HCT116 (cell line): ENCODE results near the gene ASAP2. TPM values are rescaled to one million over a fixed set of nuclear protein-coding genes. Genes with fewer than 3 reads are reported as not detected.

Experiments used
- ATAC-seq: fragments of 200-7000 bp; cut with Tn5 transposase; 2 replicates; pipeline ENCODE4 v1.9.1; 2020; ENCODE audit warnings: mild to moderate bottlenecking, moderate library complexity
- BruUV-seq: library from RNA; stranded (reverse); fragments of 400-500 nt; replicated peaks from 2 replicates; lab custom pipeline; 2021; lab: Mats Ljungman, UMichigan
- CTCF ChIA-PET: fragments of 300-600 bp; sonication (Branson Sonifier 250); formaldehyde crosslinking; loops from one replicate; lab custom pipeline; 2021; ENCODE audit warnings: antibody characterized with exemption; lab: Charles Lee
- POLR2A ChIA-PET: fragments of 300-600, 350-600 bp; sonication (Branson Sonifier 250); formaldehyde crosslinking; loops from one replicate; lab custom pipeline; 2021; ENCODE audit warnings: antibody characterized with exemption; lab: Charles Lee
- RAD21 ChIA-PET, 2 experiments: fragments of 300-600 bp; sonication (Branson Sonifier 250); formaldehyde crosslinking; loops; one replicate each; lab custom pipeline; 2023; ENCODE audit warnings: low total read pairs in 2 of 2; ENCODE audit not compliant: uncharacterized antibody in 2 of 2, unreplicated experiment in 2 of 2, low non-redundant PET in 1 of 2; lab: Charles Lee
- DNase-seq: peaks from one replicate; pipeline ENCODE4 v3.0.0-alpha.2; 2010; ENCODE audit warnings: low read depth, low spot score
- H2AFZ ChIP-seq: fragments of 200-600 bp; shearing (Covaris generic), sonication (generic); 2 replicates; pipeline ENCODE4 v1.6.1; 2017; ENCODE audit warnings: low read depth, mixed run types, mixed read lengths, antibody characterized with exemption, low read length; ENCODE audit not compliant: poor library complexity, severe bottlenecking
- H3K27ac ChIP-seq: 2 replicates; pipeline ENCODE4 v1.5.1; 2012; ENCODE audit warnings: low read depth, low read length
- H3K27me3 ChIP-seq: fragments of 200-600 bp; sonication (generic); 2 replicates; pipeline ENCODE4 v1.6.1; 2016; ENCODE audit warnings: mixed run types, low read length, mixed read lengths; ENCODE audit not compliant: insufficient read depth
- H3K36me3 ChIP-seq, 2 experiments: fragments of 200-500 bp in 1 of 2; fragments of 200-600 bp in 1 of 2; sonication (Bioruptor generic) in 1 of 2; sonication (generic) in 1 of 2; 2 replicates each; pipeline versions ENCODE4 v1.5.1 to v1.6.1; 2014 to 2016; ENCODE audit warnings: low read length in 2 of 2, inconsistent platforms in 1 of 2, mixed read lengths in 1 of 2, mixed run types in 1 of 2; ENCODE audit not compliant: insufficient read depth in 2 of 2, control insufficient read depth in 1 of 2
- H3K4me1 ChIP-seq, 2 experiments: fragments of 200-600 bp in 1 of 2; sonication (generic) in 1 of 2; 2 replicates each; pipeline versions ENCODE4 v1.5.1 to v1.6.1; 2012 to 2017; ENCODE audit warnings: low read length in 2 of 2, inconsistent platforms in 1 of 2, mild to moderate bottlenecking in 1 of 2, mixed read lengths in 1 of 2, mixed run types in 1 of 2, moderate library complexity in 1 of 2; ENCODE audit not compliant: insufficient read depth in 2 of 2, control insufficient read depth in 1 of 2
- H3K4me2 ChIP-seq: fragments of 200-600 bp; sonication (generic); 2 replicates; pipeline ENCODE4 v1.6.1; 2017; ENCODE audit warnings: mixed run types, low read length, mixed read lengths
- H3K4me3 ChIP-seq, 2 experiments: fragments of 200-600 bp in 1 of 2; sonication (generic) in 1 of 2; replicated peaks in 1 of 2; 2 replicates each; pipeline ENCODE4 v1.5.1; 2011 to 2016; ENCODE audit warnings: low read length in 2 of 2, control low read depth in 1 of 2, low read depth in 1 of 2, mild to moderate bottlenecking in 1 of 2, mixed read lengths in 1 of 2, mixed run types in 1 of 2
- H3K79me2 ChIP-seq: fragments of 200-600 bp; sonication (generic); 2 replicates; pipeline ENCODE4 v1.6.1; 2017; ENCODE audit warnings: mild to moderate bottlenecking, mixed run types, low read length, moderate library complexity, mixed read lengths; ENCODE audit not compliant: insufficient read depth
- H3K9ac ChIP-seq: fragments of 200-600 bp; sonication (generic); 2 replicates; pipeline ENCODE4 v1.6.1; 2016; ENCODE audit warnings: low read length, mixed read lengths
- H3K9me2 ChIP-seq: fragments of 200-600 bp; sonication (generic), shearing (Covaris generic); 2 replicates; pipeline ENCODE4 v1.6.1; 2017; ENCODE audit warnings: mixed run types, mild to moderate bottlenecking, moderate library complexity; ENCODE audit not compliant: insufficient read depth
- H3K9me3 ChIP-seq, 2 experiments: fragments of 200-500 bp in 1 of 2; fragments of 200-600 bp in 1 of 2; sonication (Bioruptor generic) in 1 of 2; sonication (generic) in 1 of 2; 2 replicates each; pipeline ENCODE4 v1.6.1; 2014 to 2017; ENCODE audit warnings: low read length in 2 of 2, mixed read lengths in 2 of 2, inconsistent platforms in 1 of 2, low read depth in 1 of 2, mild to moderate bottlenecking in 1 of 2, mixed run types in 1 of 2, moderate library complexity in 1 of 2; ENCODE audit not compliant: control insufficient read depth in 1 of 2, insufficient read depth in 1 of 2
- H4K20me1 ChIP-seq: fragments of 200-600 bp; sonication (generic), shearing (Covaris generic); 2 replicates; pipeline ENCODE4 v1.6.1; 2017; ENCODE audit warnings: mixed run types, mild to moderate bottlenecking, moderate library complexity; ENCODE audit not compliant: insufficient read depth
- CBX3 ChIP-seq: IDR thresholded peaks from 2 replicates; pipeline ENCODE4 v1.6.1; 2012; ENCODE audit warnings: low read depth
- CEBPB ChIP-seq: IDR thresholded peaks from 2 replicates; pipeline ENCODE4 v1.6.1; 2012; ENCODE audit warnings: low read depth
- ELF1 ChIP-seq: IDR thresholded peaks from 2 replicates; pipeline ENCODE4 v1.6.1; 2012; ENCODE audit warnings: low read depth, borderline replicate concordance
- EZH2 ChIP-seq: fragments of 200-600 bp; sonication (generic); IDR thresholded peaks from 2 replicates; pipeline ENCODE4 v1.6.1; 2017; ENCODE audit warnings: antibody characterized with exemption, mixed run types
- EZH2phosphoT487 ChIP-seq: fragments of 200-600 bp; IDR thresholded peaks from 2 replicates; pipeline ENCODE4 v1.6.1; 2018; ENCODE audit warnings: antibody characterized with exemption, borderline replicate concordance
- JUND ChIP-seq: IDR thresholded peaks from 2 replicates; pipeline ENCODE4 v1.6.1; 2012
- POLR2A ChIP-seq: IDR thresholded peaks from 2 replicates; pipeline ENCODE4 v1.7.0; 2011; ENCODE audit warnings: borderline replicate concordance; ENCODE audit not compliant: insufficient read depth, insufficient read length; ENCODE audit errors: extremely low read depth
- POLR2AphosphoS5 ChIP-seq: IDR thresholded peaks from 2 replicates; pipeline ENCODE4 v1.6.1; 2011; ENCODE audit warnings: mild to moderate bottlenecking, low read depth, low read length, moderate library complexity
- RAD21 ChIP-seq: IDR thresholded peaks from 2 replicates; pipeline ENCODE4 v1.6.1; 2012; ENCODE audit warnings: low read depth, mild to moderate bottlenecking
- SIN3A ChIP-seq: IDR thresholded peaks from 2 replicates; pipeline ENCODE4 v1.6.1; 2012; ENCODE audit warnings: low read depth
- SRF ChIP-seq: IDR thresholded peaks from 2 replicates; pipeline ENCODE4 v1.6.1; 2012; ENCODE audit warnings: low read depth
- TCF7L2 ChIP-seq: IDR thresholded peaks from 2 replicates; pipeline ENCODE4 v1.7.0; 2011; ENCODE audit warnings: borderline replicate concordance, inconsistent platforms; ENCODE audit not compliant: insufficient read depth, insufficient read length; ENCODE audit errors: extremely low read depth
- YY1 ChIP-seq: IDR thresholded peaks from 2 replicates; pipeline ENCODE4 v1.6.1; 2011; ENCODE audit warnings: low read length, low read depth, moderate library complexity, mild to moderate bottlenecking; ENCODE audit not compliant: insufficient replicate concordance; ENCODE audit errors: extremely low read depth
- ZFX ChIP-seq: fragments of 450-650 bp; IDR thresholded peaks from 2 replicates; pipeline ENCODE4 v1.6.1; 2017
- ZNF274 ChIP-seq: fragments of 200-500 bp; sonication (Bioruptor generic); IDR thresholded peaks from 2 replicates; pipeline ENCODE4 v1.6.1; 2014; ENCODE audit warnings: mild to moderate bottlenecking, low read depth, low read length, inconsistent platforms
- intact Hi-C: fragments of 100-400 bp; cut with micrococcal nuclease; formaldehyde crosslinking; loops from 2 replicates; pipeline ENCODE4 v1.10.0; 2022
- total RNA-seq: library from RNA; stranded (reverse); gene quantifications from one replicate; pipeline ENCODE4 v1.2.1, GENCODE V29; 2021; ENCODE audit not compliant: unreplicated experiment
- TF ChIP-seq, protein P1 (sequence below): IDR thresholded peaks from 2 replicates; pipeline ENCODE4 v1.6.1; 2012
- TF ChIP-seq, protein P2 (sequence below): IDR thresholded peaks from 2 replicates; pipeline ENCODE4 v1.6.1; 2012
- TF ChIP-seq, protein P3 (sequence below): IDR thresholded peaks from 2 replicates; pipeline ENCODE4 v1.6.1; 2011; ENCODE audit warnings: mild to moderate bottlenecking, low read length, moderate library complexity; ENCODE audit not compliant: insufficient replicate concordance; ENCODE audit errors: extremely low read depth

ASAP2 gene
- total RNA-seq, 1 experiment from 2014 or later: 16.5 TPM

DNA sequence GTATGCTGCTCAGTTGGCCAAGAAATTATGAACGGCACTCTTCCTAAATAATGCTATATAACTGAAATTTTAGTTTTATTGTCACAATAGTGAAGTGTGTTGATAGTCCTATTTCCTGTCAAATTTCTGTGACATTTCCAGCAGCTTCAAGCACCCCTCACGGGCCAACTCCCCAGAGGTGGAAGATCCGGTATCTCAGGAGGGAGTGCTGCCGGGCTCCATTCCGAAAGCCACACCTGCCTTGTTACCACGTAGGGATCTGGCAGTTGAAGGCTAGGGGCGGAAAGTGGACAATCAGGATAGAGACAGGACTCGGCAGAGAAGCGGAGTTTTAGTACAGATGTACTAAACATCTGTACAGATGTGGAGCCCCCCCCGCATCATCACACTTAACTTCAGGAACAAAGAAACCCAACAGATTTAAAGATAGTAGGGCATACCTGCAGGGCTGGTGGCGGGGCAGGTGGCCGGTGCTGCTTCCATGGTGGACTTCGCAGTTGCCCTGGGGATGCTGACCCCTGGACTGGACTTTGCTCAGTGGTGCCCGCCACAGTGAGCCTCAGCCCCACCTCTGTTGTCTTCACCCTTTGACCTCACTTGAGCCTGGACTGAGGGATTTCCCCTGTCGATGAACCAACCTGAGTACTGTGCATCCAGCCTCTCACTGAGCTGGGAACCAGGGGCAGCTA lies 22.3 kb downstream of the ASAP2 start:
- POLR2A ChIA-PET: no interaction called here
- TF ChIP-seq, protein P1, sequence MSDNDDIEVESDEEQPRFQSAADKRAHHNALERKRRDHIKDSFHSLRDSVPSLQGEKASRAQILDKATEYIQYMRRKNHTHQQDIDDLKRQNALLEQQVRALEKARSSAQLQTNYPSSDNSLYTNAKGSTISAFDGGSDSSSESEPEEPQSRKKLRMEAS: no peak
- no peak for TF ChIP-seq ZFX
- no peak for TF ChIP-seq CEBPB
- no peak for TF ChIP-seq RAD21
- TF ChIP-seq TCF7L2: no peak
- no peak for TF ChIP-seq YY1
- no peaks in the 10 kb centered on the region for H3K9me2 ChIP-seq
- RAD21 ChIA-PET: no interaction called here
- no peak overlapping the region for H3K27ac ChIP-seq
- no peak for ATAC-seq
- intact Hi-C loops: no loop called here
- H3K4me1 ChIP-seq: peaks cover 33% of the 10 kb centered on the region in 2 experiments
- no peaks in the 10 kb centered on the region for H3K9me3 ChIP-seq
- peaks cover 10% of the 10 kb centered on the region for H3K79me2 ChIP-seq
- H3K27me3 ChIP-seq: peaks cover 15% of the 10 kb centered on the region; the same call in 1 of the 2 replicates
- CTCF ChIA-PET: no interaction called here
- no peak overlapping the region for H3K4me3 ChIP-seq
- H2AFZ ChIP-seq: no peak overlapping the region
- DNase-seq: no peak
- BruUV-seq: no TSS peak
- H3K4me2 ChIP-seq: no peak overlapping the region
- no peaks in the 10 kb centered on the region for H3K36me3 ChIP-seq
- H3K9ac ChIP-seq: no peak overlapping the region
- H4K20me1 ChIP-seq: peaks cover 4% of the 10 kb centered on the region; the same call in 1 of the 2 replicates

DNA sequence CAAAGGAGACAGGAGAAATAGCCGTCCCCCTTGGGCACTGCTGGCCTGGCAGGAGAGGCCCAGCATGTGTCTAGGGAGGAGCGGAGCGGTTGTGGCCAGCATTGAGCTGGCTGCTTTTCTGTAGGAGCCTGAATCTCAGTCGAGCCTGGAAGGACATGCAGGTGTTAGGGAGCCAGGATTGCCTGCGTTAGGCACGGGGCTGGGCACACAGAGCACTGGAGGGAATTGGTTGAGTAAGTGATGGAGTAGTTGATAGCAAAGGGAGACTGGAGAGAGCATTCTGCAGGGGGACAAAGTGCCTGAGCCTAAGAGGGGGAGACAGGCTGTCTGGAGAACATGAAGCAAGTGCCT lies 22.8 kb downstream of the ASAP2 start:
- intact Hi-C loops: no loop called here
- peaks cover 38% of the 10 kb centered on the region in 2 experiments for H3K4me1 ChIP-seq
- H3K9me2 ChIP-seq: no peaks in the 10 kb centered on the region
- H3K9ac ChIP-seq: no peak overlapping the region
- no peak overlapping the region for H3K27ac ChIP-seq
- DNase-seq (no peak), ATAC-seq (no peak)
- peaks cover 15% of the 10 kb centered on the region; the same call in 1 of the 2 replicates for H3K27me3 ChIP-seq
- ChIA-PET POLR2A (no interaction called here), CTCF (no interaction called here)
- H3K36me3 ChIP-seq: no peaks in the 10 kb centered on the region
- H3K4me2 ChIP-seq: no peak overlapping the region
- no TSS peak for BruUV-seq
- H2AFZ ChIP-seq: no peak overlapping the region
- no peaks in the 10 kb centered on the region for H3K9me3 ChIP-seq
- H3K4me3 ChIP-seq: no peak overlapping the region
- no peak for TF ChIP-seq YY1
- no peak for TF ChIP-seq TCF7L2
- TF ChIP-seq ZNF274: no peak
- no peak for TF ChIP-seq ELF1
- TF ChIP-seq, protein P1: no peak
- no peak for TF ChIP-seq RAD21
- TF ChIP-seq EZH2phosphoT487: no peak
- no peak for TF ChIP-seq POLR2A
- no peak for TF ChIP-seq POLR2AphosphoS5
- no peak for TF ChIP-seq SIN3A
- no peak for TF ChIP-seq CBX3
- TF ChIP-seq EZH2: no peak
- TF ChIP-seq JUND: no peak
- TF ChIP-seq, protein P2, sequence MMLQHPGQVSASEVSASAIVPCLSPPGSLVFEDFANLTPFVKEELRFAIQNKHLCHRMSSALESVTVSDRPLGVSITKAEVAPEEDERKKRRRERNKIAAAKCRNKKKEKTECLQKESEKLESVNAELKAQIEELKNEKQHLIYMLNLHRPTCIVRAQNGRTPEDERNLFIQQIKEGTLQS: no peak
- no peak for TF ChIP-seq SRF
- TF ChIP-seq ZFX: no peak
- TF ChIP-seq, protein P3, sequence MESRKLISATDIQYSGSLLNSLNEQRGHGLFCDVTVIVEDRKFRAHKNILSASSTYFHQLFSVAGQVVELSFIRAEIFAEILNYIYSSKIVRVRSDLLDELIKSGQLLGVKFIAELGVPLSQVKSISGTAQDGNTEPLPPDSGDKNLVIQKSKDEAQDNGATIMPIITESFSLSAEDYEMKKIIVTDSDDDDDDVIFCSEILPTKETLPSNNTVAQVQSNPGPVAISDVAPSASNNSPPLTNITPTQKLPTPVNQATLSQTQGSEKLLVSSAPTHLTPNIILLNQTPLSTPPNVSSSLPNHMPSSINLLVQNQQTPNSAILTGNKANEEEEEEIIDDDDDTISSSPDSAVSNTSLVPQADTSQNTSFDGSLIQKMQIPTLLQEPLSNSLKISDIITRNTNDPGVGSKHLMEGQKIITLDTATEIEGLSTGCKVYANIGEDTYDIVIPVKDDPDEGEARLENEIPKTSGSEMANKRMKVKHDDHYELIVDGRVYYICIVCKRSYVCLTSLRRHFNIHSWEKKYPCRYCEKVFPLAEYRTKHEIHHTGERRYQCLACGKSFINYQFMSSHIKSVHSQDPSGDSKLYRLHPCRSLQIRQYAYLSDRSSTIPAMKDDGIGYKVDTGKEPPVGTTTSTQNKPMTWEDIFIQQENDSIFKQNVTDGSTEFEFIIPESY: no peak
- TF ChIP-seq, all 23 proteins: peak for 0
- Histone ChIP-seq H3K79me2 (peaks cover 10% of the 10 kb centered on the region), H4K20me1 (peaks cover 4% of the 10 kb centered on the region; the same call in 1 of the 2 replicates)
- RAD21 ChIA-PET: interaction anchor here in 1 of 2 experiments (0.6 kb wide), 1 partner anchor 44 kb away, joined by 3 read pairs; no protein-coding TSS in a partner anchor
